IMR-90 (cell line): Measurements from ENCODE around the gene GFPT1.

Experiments
- BHLHE40 ChIP-seq: fragments of 150-350 bp; IDR thresholded peaks from 2 replicates; pipeline ENCODE4 v1.6.1; 2016; ENCODE audit warnings: mild to moderate bottlenecking, low read depth, low read length
- CTCF ChIP-seq: conservative IDR thresholded peaks from 2 replicates; pipeline ENCODE4 v1.5.1; 2012; ENCODE audit warnings: mild to moderate bottlenecking, low read depth, low read length, improper control_type of control experiment

GRCh38 chr2:69275490-69275889, 111.5 kb downstream of the GFPT1 start:
- TF ChIP-seq CTCF (no peak), BHLHE40 (no peak)
